RPMI8226 (cell line): ENCODE data around the gene BTBD2.

Experiments used
- DNase-seq: peaks from one replicate; pipeline ENCODE4 v3.0.0-alpha.2; 2015

The BTBD2 gene

DNA sequence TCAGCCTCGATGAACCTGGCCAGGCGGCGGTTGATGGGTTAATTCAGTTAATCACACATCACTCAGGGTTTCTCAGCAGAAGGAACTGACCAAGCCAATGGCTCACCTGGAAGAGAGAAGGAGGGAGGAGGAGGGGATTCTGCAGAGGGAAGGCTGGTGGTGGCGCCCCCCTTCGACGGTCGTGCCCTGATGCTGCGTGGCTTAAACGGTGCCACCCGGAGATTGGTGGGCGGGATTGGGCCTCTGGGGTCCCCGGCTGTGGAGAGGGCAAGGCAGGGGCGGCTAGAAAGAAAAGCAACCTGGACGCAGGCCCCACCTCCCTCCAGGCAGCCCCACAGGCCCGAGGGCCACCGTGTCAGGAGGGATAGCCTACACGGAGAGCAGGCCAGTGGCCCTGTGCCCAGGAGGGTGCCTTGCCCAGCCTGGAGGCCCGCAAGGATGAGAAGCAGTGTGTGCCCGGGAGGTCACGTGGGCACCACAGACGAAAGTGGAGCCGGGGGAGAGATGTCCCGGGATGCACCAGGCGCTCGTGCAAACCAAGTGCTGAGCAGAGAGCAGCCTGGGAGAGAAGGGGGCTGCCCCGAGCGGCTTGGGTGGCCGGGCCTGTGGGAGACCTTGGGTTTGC lies 58.5 kb downstream of the BTBD2 start:
- DNase-seq, result no peak

DNA sequence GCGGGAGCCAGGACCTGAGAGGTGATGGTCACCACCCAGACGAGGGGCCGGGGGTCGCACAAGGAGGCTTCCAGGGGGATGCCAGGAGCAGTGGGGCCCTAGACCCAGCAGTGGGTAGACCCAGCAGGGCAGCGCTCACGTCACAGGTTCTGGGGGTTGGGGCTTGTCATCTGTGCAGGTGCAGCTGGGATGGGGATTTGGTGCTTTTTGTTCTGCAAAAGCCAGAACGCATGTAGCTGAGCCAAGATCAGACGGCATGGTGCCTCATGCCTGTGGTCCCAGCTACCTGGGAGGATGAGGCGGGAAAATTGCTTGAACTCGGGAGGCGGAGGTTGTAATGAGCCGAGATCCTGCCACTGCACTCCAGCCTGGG lies 59.4 kb downstream of the BTBD2 start:
- no peak for DNase-seq

DNA sequence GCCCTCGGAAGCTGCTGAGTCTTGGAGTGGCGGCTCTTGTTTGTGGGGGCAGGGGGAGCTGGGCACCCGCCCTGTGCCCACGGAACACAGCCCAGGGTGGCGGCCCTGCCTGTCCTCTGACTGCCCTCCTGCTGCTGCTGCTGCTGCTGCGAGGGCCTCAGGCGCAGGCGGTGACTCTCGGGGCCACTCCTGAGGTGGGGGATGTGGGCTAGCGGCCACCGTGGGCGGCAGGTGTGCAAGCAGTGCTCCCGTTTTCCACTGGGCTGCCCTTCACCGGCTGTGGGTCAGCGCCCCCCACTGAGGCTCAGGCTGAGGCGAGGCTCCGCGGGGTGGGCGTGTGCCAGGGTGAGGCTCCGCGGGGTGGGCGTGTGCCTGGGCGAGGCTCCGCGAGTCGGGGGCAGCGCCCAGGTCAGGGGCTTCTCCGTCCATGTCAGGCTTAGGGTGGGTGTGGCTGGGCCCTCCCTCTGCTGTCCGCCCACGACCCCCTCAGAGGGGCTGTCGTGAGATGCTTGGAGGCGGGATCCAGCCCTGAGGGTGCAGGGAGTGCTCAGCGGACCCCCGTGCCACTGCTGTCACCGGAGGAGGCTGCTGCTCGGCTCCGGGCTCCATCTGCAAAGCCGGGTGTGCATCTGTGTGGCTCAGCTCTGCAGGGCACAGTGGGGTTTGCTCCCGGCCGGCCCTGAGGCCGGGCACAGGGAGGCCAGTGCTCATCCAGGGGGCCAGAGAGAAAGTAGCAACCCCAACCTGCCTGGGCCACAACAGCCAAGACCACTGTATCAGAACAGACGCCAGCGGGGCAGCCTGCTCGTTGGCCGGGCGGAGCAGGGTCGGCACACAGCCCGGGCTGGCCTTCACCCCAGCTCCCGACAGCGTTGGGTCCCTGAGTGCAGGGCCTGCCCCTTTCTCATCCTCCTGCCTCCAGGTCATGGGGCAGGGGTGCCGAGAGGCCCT lies 60.1 kb downstream of the BTBD2 start:
- DNase-seq, result no peak

DNA sequence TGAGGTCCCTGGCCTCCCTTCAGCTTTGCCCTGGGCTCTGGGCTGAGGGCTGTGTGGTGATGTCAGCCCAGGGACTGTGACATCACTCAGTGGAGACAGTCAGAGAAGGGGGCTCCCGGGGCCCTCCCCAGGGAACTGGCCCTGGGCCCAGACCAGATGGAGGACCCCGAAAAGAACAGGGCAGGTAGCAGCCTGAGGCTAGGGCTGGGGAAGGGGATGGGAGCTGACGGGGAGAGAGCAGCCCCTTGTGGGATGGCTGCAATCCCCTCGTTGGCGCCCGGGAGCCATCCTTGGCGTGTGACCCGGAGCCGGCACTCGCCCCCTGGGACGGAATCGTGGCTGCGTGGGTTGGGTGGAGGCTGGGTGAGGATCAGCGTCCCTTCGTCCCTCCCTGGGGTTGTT lies 61.0 kb downstream of the BTBD2 start:
- DNase-seq, result no peak

DNA sequence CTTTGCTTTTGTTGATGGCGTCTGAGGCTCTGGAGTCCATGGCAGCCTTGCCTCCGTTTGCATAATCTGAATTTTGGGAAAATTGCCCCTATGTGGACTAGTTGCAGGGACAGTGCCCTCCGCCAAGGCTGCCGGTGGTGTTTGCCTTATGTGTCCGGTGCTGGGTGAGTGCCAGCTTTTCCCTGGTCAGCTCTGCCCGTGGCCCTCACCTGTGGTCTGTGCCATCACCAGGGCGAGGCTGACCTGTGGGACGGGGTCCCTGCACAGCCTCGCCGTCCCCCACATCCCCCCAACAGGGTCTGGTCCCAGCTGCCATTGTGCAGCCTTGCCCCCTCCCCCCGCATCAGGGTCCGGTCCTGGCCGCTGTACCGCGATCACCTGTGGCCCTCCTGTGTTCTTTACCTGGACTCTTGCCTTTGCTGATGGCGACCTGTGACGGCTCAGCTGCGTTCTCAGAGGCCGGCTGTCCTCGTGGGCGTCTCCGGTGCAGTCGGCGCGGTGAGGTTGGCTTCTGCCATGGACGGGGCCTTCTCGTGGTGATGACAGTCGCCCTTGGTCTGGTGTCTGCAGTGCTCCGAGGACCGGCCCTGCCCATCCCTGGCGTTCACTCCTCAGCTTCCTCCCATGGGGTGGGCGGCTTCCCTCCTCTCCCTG lies 61.9 kb downstream of the BTBD2 start:
- no peak for DNase-seq

DNA sequence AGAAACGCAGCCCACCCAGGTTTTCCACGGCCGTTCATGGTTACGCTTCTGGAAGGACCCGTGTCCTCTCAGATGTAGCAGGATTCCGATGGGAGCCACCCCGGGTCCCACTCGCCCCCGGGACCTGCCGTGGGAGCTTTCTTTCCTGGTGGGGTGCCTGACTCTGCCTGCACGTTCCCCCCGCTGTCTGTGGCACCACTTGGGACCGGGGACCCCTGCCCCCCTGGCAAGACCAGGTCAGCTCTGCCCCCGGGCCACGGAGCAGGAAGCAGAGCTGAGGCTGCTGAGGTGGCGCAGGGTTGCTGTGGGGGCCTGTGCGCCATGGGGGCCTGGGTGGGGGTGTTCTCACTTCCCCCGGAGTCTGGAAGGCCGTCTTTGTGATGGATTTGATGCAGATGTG lies 62.5 kb downstream of the BTBD2 start:
- DNase-seq, result no peak

DNA sequence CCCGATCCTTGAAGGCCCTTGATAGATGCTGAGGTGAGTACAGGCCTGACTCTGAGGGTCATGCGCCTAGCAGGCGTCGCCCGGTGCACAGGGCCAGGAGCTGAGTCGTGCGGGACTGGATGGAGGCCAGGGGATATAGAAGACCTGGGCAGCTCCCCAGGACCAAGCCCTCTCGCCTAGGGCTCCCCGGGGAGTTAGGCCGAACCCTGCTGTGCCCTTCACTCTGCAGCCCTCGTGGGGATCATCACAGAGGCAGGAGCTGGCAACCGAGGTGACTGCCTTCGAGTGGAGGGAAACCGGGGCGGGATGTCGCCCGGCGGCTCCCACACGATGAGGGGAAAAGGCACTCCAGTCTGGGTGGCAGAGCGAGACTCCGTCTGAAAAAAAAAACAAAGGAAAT lies 62.9 kb downstream of the BTBD2 start:
- DNase-seq, result no peak

DNA sequence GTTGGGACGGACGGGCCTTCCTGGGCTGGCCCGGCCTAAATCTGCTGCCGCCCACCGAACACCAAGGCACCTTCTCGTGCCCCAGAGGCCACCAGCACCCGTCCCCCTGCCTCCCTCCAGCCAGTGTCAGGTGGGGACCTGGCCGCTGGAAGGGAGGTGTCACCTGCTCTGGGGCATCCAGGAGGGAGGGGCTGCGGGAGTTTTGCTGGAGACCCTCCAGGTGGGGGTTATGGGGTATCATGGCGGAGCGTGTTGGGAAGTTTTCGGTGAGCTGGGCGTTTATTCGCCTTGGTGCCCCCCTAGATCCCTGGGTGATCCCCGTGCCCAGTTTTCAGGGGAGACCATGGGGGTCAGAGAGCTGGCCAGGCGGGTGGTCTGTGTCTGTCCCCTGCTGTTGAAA lies 64.9 kb downstream of the BTBD2 start:
- DNase-seq, result no peak

DNA sequence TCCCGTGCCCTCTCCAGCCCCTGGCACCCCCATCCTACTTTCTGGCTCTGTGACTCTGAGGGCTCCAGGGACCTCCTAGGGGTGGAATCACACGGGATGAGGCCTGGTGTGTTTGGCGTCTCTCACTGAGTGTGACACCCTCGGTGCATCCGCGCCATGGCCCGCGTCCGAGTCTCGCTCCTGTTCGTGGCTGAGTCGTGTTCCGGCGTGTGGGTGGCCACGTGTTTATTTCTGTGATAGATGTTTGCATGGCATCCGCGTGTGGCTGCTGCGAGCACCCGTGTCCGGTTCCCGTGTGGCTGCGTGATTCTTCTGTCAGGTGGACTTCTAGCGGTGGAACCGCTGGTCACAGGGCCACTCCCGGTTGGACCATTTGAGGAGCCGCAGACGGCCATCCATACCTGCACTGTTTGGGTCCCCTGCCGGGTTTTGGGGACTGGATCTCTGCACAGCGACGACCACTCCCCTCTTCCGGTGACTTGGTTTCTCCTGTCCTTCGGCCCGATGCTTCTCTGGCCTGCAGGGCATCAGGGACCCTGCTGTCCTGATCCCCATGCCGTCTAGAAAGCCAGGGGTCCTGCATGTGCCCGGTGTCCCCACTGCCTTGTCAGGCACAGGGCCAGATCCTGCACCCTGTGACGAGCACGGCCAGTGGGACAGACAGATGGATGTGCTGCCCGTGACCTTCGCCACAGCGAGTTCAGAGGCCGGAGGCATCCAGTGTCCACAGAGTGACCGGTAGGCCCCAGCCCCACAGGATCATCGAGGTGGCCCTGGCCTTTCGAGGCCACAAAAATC lies 66.0 kb downstream of the BTBD2 start:
- DNase-seq, result no peak

DNA sequence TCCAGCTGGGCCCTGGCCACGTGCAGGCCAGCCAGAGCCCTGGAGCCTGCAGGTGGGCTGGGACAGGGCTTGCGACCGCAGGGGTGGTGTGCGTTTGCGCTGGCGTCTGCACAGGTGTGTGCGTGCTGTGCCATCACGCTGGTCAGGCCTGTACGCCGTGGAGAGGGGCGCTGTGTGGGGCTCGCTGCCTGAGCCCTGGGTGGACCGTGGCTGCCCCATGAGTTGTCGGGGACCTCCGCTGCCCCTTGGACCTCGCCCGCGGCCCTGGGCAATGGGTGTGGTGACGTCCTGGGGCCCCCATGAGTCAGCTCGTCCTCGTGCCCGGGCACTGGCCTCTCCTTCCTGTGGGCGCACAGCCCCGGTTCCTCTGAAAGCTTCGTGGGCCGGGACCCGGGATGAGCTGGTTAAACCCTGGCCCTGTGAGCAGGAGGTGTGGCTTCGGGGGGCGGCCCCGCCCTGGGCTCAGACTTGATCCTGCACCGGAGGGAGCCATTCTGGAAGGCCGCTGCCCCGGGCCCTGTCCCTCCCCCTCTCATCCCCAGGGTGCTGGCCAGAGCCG lies 67.8 kb downstream of the BTBD2 start:
- DNase-seq, result no peak

DNA sequence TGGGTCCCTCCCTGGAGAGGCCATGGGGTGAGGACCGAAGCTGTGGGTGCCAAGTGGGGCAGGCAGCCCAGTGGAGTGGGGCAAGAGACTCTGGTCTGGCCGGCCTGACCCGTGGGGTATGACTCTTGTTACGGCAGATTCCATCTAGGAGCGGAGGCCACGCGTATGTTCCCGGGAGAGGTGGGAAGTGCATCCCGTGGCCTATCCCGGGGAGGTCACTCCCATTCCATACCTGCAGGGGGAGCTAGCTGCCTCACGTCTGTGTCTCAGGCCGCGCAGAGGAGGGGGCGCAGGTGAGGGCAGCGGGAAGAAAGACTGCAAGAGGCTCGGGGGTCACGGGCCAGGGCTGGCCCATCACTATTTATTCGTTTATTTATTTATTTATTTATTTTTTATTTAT lies 69.6 kb downstream of the BTBD2 start:
- no peak for DNase-seq

DNA sequence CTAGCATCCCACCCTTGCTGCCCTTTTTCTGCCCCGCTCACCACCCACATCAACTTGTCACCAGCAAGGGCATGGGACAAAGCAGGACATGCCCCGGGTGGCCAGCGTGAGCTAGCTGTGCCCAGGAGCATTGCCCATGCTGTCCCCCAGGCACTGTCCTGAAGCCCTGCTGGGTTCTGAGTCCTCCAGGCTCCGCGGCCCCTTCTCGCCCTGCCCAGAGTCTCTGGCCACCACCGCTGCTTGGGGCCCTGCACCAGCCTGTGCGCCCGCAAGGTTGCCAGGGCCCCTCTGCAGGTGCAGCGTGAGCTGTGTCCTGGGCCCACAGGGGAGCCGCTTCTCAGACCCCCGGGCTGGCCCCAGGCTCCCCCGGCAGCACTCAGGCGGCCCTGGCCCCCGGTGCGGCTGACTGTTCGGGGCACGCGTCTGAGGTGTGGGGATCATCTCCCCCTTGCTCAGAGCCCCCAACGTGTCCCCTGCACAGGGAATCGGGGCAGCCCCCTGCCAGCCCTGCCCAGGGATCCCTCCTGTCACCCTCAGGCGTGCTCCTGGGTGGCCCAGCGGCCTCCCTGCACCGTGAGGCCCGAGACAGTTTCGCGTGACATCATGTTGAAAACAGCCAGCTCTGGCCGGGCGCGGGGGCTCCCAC lies 70.5 kb downstream of the BTBD2 start:
- no peak for DNase-seq

DNA sequence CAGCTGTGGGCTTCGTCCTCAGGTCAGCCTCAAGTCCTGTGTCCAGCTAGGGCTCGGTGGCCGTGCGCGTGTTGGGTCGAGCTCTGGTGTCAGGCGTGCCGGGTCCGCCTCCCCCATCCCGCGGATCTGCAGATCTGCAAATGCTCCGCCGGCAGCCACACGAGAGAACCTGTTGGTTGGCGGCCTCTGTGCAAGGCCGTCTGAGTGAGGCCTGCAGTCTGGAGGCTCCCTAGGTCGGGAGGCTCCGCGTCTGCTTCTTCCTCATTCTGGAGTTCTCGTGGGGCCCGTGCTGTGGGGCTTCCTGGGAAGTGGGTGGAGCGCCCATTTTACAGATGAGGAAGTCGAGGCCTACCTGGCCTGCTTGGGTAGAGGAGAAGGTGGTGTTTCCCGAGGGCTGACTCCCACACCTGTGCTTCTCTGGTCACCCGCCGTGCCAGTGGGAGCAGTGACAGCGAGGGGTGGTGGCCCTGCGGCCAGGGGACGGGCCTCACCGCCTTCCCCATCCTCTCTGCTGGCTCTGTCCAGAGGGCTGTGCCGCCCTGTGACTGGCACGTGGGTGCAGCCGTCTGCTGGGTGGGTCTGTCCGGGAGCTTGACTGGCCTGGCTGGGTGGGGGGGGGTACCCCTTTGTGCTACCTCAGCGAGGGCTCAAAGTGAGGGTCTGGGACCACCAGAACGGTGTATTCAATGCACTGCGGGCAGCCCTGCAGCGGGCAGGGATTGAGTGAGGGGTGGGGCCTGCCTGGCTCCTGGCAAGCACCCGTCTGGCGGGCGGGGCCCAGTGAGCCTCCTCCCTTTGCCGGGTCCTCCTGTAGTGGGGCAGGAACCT lies 71.2 kb downstream of the BTBD2 start:
- no peak for DNase-seq

DNA sequence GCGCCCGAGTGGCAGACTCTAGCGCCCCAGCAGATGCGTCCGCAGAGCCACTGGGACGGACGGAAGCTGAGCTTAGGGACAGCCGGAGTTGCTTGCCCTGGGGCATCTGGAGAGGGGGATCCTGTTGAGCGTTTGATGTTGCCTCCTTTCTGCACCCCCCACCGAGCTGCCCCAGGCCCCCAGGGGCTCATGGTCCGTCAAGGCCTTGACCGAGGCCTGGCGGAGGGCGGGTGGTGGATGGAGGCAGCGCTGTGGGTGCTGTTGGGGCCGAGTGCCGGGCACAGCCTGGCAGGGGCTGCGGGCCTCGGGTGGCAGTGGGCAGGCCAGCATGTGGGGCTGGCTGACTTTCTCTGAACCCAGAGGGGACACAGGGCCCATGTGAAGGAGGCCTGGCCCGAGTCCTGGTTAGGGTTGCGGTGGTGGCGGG lies 71.8 kb downstream of the BTBD2 start:
- DNase-seq, result no peak

DNA sequence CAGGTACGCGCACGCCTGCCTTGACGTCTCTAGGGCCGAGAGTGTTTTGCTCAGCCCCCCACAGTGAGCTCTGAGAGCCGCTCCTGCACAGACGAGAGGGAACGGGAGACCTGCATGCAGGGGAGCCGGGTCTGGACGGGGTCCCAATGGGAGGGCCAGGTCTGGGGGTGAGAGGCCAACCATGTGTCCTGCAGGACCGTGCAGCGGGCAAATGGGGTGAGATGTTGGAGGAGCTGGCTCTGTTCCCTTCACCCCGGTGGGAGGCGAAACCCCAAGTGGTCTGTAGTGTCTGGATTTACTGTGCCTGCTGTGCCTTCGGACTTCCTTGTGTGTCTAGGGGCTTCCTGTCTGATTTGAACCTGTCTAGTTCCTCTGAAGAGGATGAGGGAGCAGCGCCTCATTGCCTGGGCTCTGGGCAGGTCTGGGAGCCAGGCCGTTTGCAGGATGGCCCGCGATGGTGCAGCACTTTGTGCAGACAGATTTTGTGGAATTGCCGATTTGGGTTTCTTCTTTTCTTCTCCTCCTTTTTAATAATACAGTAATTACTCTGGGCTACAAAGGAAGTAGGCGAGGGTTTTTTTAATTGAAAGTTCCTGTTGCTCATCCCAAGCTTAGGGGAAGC lies 72.5 kb downstream of the BTBD2 start:
- DNase-seq, result peak; percentile 19

DNA sequence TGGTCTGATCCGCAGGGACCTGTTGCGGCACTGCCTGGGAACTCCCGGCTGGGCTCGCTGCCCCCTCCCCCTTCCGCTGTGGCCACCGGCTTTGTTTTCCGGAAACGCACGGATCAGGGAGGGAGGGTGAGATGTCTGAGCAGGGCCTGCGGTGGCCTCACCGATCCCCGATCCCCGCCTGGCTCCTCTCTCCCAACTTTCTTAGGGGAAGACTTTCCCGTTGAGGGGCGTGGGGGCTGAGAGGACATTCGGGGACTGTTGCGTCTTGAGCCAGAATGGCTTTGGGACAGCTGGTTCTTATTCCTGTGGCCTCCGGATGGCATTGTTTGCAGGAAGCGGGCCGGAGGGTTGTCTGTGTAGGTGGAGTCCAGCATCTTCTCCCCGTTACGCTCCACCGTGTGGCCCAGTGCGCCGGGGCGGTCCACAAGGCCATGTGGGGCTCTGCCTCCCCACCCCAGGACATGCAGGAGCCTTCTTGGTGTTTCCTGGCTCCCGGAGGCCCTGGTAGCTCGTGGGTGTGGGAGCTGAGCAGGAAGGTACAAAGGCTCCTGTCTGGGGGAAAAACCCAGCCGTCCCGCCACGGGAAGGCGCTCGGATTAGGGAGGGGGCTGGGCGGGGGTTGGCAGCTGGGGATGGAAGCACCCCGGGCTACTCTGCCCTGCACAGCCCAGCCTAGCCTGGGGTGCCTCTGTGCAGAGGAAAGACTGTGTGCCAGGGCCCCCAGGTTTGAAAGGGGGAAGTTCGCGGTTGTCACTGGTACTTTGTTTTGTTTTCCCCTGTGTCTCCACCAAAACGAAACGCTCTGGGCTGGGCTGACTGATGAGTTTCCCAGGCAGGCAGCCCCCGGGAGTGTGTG lies 73.2 kb downstream of the BTBD2 start:
- peak; percentile 83 for DNase-seq

DNA sequence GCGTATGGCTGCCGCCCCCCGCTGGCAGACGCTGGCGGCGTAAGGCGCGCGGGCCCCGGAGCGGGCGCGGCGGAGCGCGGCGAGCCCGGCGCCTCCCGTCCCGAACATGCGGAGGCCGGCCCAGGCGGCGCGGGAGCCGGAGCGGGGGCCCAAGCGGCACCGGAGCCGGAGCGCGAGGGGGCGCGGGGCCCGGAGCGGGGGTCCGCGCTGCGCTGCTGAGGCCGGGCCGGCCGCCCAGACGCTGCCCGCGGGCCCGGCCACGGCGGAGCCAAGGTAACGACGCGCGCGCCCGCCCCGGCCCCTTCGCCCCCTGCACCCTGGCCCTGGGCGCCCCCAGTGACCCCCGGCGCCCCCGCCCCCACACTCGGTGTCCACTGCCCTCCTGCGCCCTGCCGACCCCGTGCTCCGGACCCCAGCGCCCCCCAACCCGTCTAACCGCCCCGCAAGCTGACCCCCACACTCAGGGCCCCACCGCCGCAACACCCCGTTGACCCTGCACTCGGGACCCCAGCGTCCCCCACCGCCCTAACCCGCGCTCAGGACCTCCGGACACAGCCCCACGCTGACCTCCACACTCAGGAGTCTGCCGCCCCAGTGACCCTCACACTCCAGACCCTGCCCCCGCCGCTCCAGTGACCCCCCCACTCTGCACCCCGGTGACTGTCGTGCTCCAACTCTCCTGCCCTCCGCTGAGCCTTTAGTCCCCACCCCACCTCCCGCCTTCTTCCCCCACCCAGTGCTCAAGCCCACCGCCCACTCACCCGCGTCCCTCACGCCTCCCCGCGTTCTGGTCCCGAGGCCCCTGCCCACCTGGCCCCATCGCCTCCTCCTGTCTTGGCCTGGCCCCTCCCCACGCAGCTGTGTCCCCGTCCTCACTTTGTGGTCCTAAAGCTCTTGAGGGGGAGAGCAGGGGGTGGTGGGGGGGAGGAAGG lies 74.1 kb downstream of the BTBD2 start, which contains the start of gene CSNK1G2:
CSNK1G2 (plus strand) TSS at position 27 of the 932 bp plus-strand sequence. CDS start 28,601 bp downstream, outside the sequence.
- DNase-seq, result no peak

DNA sequence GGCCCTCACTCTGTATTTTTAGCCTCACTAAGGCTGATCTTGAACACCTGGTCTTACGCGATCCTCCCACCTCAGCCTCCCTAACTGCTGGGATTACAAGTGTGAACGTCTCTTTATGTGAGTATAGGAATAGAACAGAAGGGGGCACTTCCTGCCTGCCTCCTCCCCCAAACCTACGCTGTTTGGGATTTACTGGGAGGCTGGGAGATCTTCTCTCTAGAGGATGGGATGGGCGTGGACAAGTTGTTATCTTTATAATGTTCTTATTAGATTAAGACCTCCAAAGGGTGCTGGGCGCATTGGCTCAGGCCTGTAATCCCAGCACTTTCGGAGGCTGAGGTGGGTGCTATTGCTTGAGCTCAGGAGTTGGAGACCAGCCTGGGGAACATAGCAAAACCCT lies 77.4 kb downstream of the BTBD2 start:
- DNase-seq, result no peak
